Cardiac fibroblast (primary cell): ENCODE data around the gene UQCRC1.

ENCODE experiments used
- DNase-seq, 2 donors: peaks; one replicate each; pipeline versions ENCODE4 v3.0.0 to v3.0.0-alpha.2; 2010; ENCODE audit warnings: low read depth in 2 of 2
- H3K4me3 ChIP-seq, 2 donors: replicated peaks in 1 of 2; 1 replicate in 1 of 2; 2 replicates in 1 of 2; pipeline ENCODE4 v1.5.1; 2011; ENCODE audit warnings: low read depth in 2 of 2, low read length in 2 of 2, mild to moderate bottlenecking in 2 of 2, moderate library complexity in 1 of 2
- CTCF ChIP-seq: IDR thresholded peaks from one replicate; pipeline ENCODE4 v1.5.1; 2011; ENCODE audit warnings: low read depth, mild to moderate bottlenecking, low read length, inconsistent platforms

UQCRC1 gene

GRCh38 chr3:48591436-48591835 lies 18.0 kb downstream of the UQCRC1 start:
- DNase-seq: no peak
- no peak overlapping the region for H3K4me3 ChIP-seq
- no peak for TF ChIP-seq CTCF

GRCh38 chr3:48588230-48588629 lies 21.2 kb downstream of the UQCRC1 start:
- H3K4me3 ChIP-seq: no peak overlapping the region
- DNase-seq: no peak

GRCh38 chr3:48587686-48588085 lies 21.8 kb downstream of the UQCRC1 start:
- no peak for DNase-seq
- H3K4me3 ChIP-seq: no peak overlapping the region
- no peak for TF ChIP-seq CTCF

More at GRCh38 chr3:48588230-48588629, 21.2 kb downstream of the UQCRC1 start:
- TF ChIP-seq CTCF: no peak

- no peak for DNase-seq
- no peak overlapping the region for H3K4me3 ChIP-seq
- TF ChIP-seq CTCF: no peak
These were observed 24.0 kb downstream of the UQCRC1 start for GRCh38 chr3:48585411-48585810.

- TF ChIP-seq CTCF: no peak
- no peak for DNase-seq
- no peak overlapping the region for H3K4me3 ChIP-seq
These were observed 24.6 kb downstream of the UQCRC1 start for GRCh38 chr3:48584836-48585235.

- H3K4me3 ChIP-seq: no peak overlapping the region
- no peak for TF ChIP-seq CTCF
- no peak for DNase-seq
These were observed 27.6 kb downstream of the UQCRC1 start for GRCh38 chr3:48581621-48582481.

GRCh38 chr3:48576647-48577046 lies 32.8 kb downstream of the UQCRC1 start:
- TF ChIP-seq CTCF: no peak
- H3K4me3 ChIP-seq: no peak overlapping the region
- DNase-seq: no peak
